HG02798 (cell line): Measurements from ENCODE around the gene S100A4.
A peak's percentile ranks its signal among the peaks of the same experiment; 100 is the strongest.
"Not testable (repeated sequence)": the region's sequence is repeated elsewhere in the genome, so short reads cannot be mapped to it uniquely, and the experiment has no call there.

Source experiments
- ATAC-seq: cut with Tn5 transposase; IDR thresholded peaks from one replicate; pipeline ENCODE4 v1.9.1; 2021; ENCODE audit warnings: mild to moderate bottlenecking; ENCODE audit not compliant: unreplicated experiment, poor library complexity

S100A4 gene

GRCh38 chr1:153568367-153569099, 22.9 kb upstream of the S100A4 start:
- ATAC-seq = peak; percentile 32

GRCh38 chr1:153567621-153568366, 22.2 kb upstream of the S100A4 start:
- no peak for ATAC-seq

GRCh38 chr1:153566414-153567371, 21.1 kb upstream of the S100A4 start:
- ATAC-seq = peak; percentile 35

- peak; percentile 20 for ATAC-seq
Measured at GRCh38 chr1:153565529-153566374, 20.1 kb upstream of the S100A4 start, which contains the start of gene S100A2. S100A2 (minus strand) TSS chr1:153565844; CDS start chr1:153563877, 1,967 bp downstream.

- ATAC-seq = no peak
Measured at GRCh38 chr1:153563991-153564390, 18.4 kb upstream of the S100A4 start.

GRCh38 chr1:153563483-153563901, 17.9 kb upstream of the S100A4 start:
- ATAC-seq = no peak

- ATAC-seq = not testable (repeated sequence)
Measured at GRCh38 chr1:153562021-153562420, 16.4 kb upstream of the S100A4 start.

GRCh38 chr1:153561466-153561985, 15.9 kb upstream of the S100A4 start:
- no peak for ATAC-seq

- ATAC-seq = no peak
Measured at GRCh38 chr1:153560771-153561465, 15.3 kb upstream of the S100A4 start.

- no peak for ATAC-seq
Measured at GRCh38 chr1:153560241-153560640, 14.6 kb upstream of the S100A4 start.

GRCh38 chr1:153557877-153558276, 12.3 kb upstream of the S100A4 start:
- no peak for ATAC-seq

GRCh38 chr1:153556348-153556747, 10.7 kb upstream of the S100A4 start:
- no peak for ATAC-seq

- no peak for ATAC-seq
Measured at GRCh38 chr1:153553830-153554541, 8.4 kb upstream of the S100A4 start.

GRCh38 chr1:153553096-153553495, 7.5 kb upstream of the S100A4 start:
- ATAC-seq = no peak

GRCh38 chr1:153552335-153552734, 6.7 kb upstream of the S100A4 start:
- no peak for ATAC-seq

- no peak for ATAC-seq
Measured at GRCh38 chr1:153550827-153551500, 5.4 kb upstream of the S100A4 start.

GRCh38 chr1:153550398-153550758, 4.8 kb upstream of the S100A4 start:
- no peak for ATAC-seq
